HCT116 (cell line): ENCODE data around the gene SGF29. TPM values are rescaled to one million over a fixed set of nuclear protein-coding genes. Genes with fewer than 3 reads are reported as not detected.

Source experiments
- total RNA-seq: library from RNA; stranded (reverse); gene quantifications from one replicate; pipeline ENCODE4 v1.2.1, GENCODE V29; 2021; ENCODE audit not compliant: unreplicated experiment

The SGF29 gene
- total RNA-seq, 1 experiment from 2014 or later = 19.7 TPM

Other genes starting within 250 kb of the SGF29 start
- 2.1 TPM for gene NPIPB6, start 190.4 kb upstream of the SGF29 start, total RNA-seq
- 104 TPM for gene EIF3CL, start 150.1 kb upstream of the SGF29 start, total RNA-seq
- 0.20 TPM for gene NPIPB7, start 81.6 kb upstream of the SGF29 start, total RNA-seq
- 19.9 TPM for gene CLN3, start 61.8 kb upstream of the SGF29 start, total RNA-seq
- 0.05 TPM for gene APOBR, start 59.3 kb upstream of the SGF29 start, total RNA-seq
- gene IL27, start 47.1 kb upstream of the SGF29 start, total RNA-seq = not detected
- gene NUPR1, start 14.9 kb upstream of the SGF29 start, total RNA-seq = 2.2 TPM
- gene SULT1A2, start 43.1 kb downstream of the SGF29 start, total RNA-seq = 1.9 TPM
- gene SULT1A1, start 56.1 kb downstream of the SGF29 start, total RNA-seq = 23.1 TPM
- 0.79 TPM for gene NPIPB8, start 84.1 kb downstream of the SGF29 start, total RNA-seq
- gene EIF3C, start 157.5 kb downstream of the SGF29 start, total RNA-seq = 680 TPM
- gene NPIPB9, start 197.9 kb downstream of the SGF29 start, total RNA-seq = 1.1 TPM